ENCODE data around the gene CYB5R3. TPM values are rescaled to one million over a fixed set of nuclear protein-coding genes. Genes with fewer than 3 reads are reported as not detected.
A peak's percentile ranks its signal among the peaks of the same experiment; 100 is the strongest.

CYB5R3 gene
- total RNA-seq, 1 donor from 2014 or later: 298 TPM

GRCh38 chr22:42596863-42597530, 52.2 kb downstream of the CYB5R3 start:
- H3K9me3 ChIP-seq (replicated peaks): no peaks in the 10 kb centered on the region
- TF ChIP-seq CTCF (IDR thresholded peaks at IDR 0.05; ENCODE audit: borderline replicate concordance): no peak
- peak overlapping the region; percentile 74 for H3K27ac ChIP-seq (replicated peaks)
- peaks cover 99% of the 10 kb centered on the region for H3K36me3 ChIP-seq
- H3K4me1 ChIP-seq: peaks cover 41% of the 10 kb centered on the region
- no peak overlapping the region for H3K4me3 ChIP-seq
- no peak for DNase-seq
- H3K27me3 ChIP-seq (ENCODE audit: low read depth): no peaks in the 10 kb centered on the region
- intact Hi-C loops (cut with micrococcal nuclease): no loop called here

- intact Hi-C loops (cut with micrococcal nuclease): no loop called here
- H3K4me3 ChIP-seq: no peak overlapping the region
- H3K9me3 ChIP-seq (replicated peaks): no peaks in the 10 kb centered on the region
- peak overlapping the region; percentile 74 for H3K27ac ChIP-seq (replicated peaks)
- peaks cover 99% of the 10 kb centered on the region for H3K36me3 ChIP-seq
- TF ChIP-seq CTCF (IDR thresholded peaks at IDR 0.05; ENCODE audit: borderline replicate concordance): no peak
- peaks cover 41% of the 10 kb centered on the region for H3K4me1 ChIP-seq
- no peaks in the 10 kb centered on the region for H3K27me3 ChIP-seq (ENCODE audit: low read depth)
- DNase-seq: peak; percentile 51
Measured at GRCh38 chr22:42596336-42596735, 52.9 kb downstream of the CYB5R3 start.

GRCh38 chr22:42595434-42595833, 53.8 kb downstream of the CYB5R3 start:
- H3K27me3 ChIP-seq (ENCODE audit: low read depth): no peaks in the 10 kb centered on the region
- H3K9me3 ChIP-seq (replicated peaks): no peaks in the 10 kb centered on the region
- peaks cover 99% of the 10 kb centered on the region for H3K36me3 ChIP-seq
- H3K4me3 ChIP-seq: no peak overlapping the region
- no peak for TF ChIP-seq CTCF (IDR thresholded peaks at IDR 0.05; ENCODE audit: borderline replicate concordance)
- intact Hi-C loops (cut with micrococcal nuclease): no loop called here
- no peak for DNase-seq
- H3K27ac ChIP-seq (replicated peaks): peak overlapping the region; percentile 74
- peaks cover 41% of the 10 kb centered on the region for H3K4me1 ChIP-seq

GRCh38 chr22:42591987-42592386, 57.2 kb downstream of the CYB5R3 start:
- Histone ChIP-seq H3K36me3 (peaks cover 93% of the 10 kb centered on the region), H3K27me3 (ENCODE audit: low read depth) (no peaks in the 10 kb centered on the region), H3K4me3 (no peak overlapping the region), H3K4me1 (peaks cover 28% of the 10 kb centered on the region), H3K9me3 (replicated peaks) (no peaks in the 10 kb centered on the region), H3K27ac (replicated peaks) (no peak overlapping the region)
- intact Hi-C loops (cut with micrococcal nuclease): no loop called here
- no peak for DNase-seq
- no peak for TF ChIP-seq CTCF (IDR thresholded peaks at IDR 0.05; ENCODE audit: borderline replicate concordance)

- Histone ChIP-seq H3K36me3 (peaks cover 94% of the 10 kb centered on the region), H3K27me3 (ENCODE audit: low read depth) (no peaks in the 10 kb centered on the region), H3K4me1 (peaks cover 27% of the 10 kb centered on the region), H3K9me3 (replicated peaks) (no peaks in the 10 kb centered on the region), H3K4me3 (no peak overlapping the region), H3K27ac (replicated peaks) (no peak overlapping the region)
- TF ChIP-seq CTCF (IDR thresholded peaks at IDR 0.05; ENCODE audit: borderline replicate concordance): no peak
- no peak for DNase-seq
- intact Hi-C loops (cut with micrococcal nuclease): no loop called here
Measured at GRCh38 chr22:42587588-42588175, 61.5 kb downstream of the CYB5R3 start.
